ENCODE measurements around the gene KLC1.
"Not testable (repeated sequence)": the region's sequence is repeated elsewhere in the genome, so short reads cannot be mapped to it uniquely, and the experiment has no call there.

The KLC1 gene

DNA sequence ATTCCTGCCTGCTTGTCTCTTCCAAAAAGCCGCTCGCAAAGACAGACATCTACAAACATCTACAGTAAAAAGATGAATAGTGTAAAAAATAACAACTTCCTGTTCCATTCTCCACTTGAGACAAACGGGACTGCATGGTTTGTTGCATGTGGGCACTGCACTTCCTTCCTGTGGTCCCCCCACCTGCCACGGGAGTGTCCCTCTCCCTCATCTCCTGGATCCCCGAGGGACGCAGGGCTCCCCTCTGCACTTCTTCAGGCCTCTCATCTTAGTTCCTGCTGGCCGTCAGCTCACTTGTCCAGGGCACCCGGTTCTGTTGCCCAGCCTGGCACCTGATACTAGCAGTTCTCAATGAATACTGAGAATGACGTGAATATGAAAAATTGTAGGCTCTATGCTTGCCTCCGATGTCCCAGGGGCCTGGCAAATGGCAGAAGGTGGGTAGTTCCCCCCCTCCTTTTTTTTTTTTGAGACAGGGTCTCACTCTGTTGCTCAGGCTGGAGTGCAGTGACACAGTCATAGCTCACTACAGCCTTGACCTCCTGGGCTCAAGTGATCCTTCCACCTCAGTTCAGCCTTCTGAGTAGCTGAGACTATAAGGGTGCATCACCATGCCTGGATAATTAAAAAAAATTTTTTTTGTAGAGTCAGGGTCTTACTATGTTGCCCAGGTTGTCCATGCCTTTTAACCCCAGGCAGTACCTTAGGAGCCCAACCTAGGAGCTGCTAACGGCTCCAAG lies 3.5 kb upstream of the KLC1 start:
- DNase-seq (ENCODE audit: low spot score) = no peak

GRCh38 chr14:103626146-103626850 lies 2.7 kb upstream of the KLC1 start:
- DNase-seq (ENCODE audit: low spot score) = no peak

- DNase-seq (ENCODE audit: low spot score) = no peak
Observed at GRCh38 chr14:103627073-103628025, 1.7 kb upstream of the KLC1 start.

DNA sequence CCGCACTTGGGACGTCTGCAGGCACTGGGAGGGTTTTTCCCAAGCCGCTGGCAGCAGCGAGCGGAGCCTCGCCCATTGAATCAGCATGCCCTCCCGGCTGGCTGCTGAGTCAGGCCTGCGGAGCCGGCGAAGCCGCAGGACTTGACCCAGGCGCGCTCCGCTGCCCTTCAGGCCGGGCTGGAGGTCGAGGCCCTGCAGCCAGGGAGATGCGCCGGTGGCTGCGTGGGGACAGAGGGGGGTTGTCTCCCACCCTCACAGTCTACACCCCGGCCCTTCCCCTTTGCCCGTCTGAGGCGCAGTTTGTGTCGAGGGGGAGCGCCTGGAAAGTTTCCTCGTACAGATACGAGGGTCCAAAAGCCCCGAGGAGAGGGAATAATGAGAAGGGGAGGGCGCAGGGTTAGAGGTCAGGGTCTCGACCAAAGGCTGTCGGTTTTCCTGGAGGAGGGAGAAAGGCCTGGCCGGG lies 759 bp upstream of the KLC1 start:
- peak; percentile 84 for DNase-seq (ENCODE audit: low spot score)

DNA sequence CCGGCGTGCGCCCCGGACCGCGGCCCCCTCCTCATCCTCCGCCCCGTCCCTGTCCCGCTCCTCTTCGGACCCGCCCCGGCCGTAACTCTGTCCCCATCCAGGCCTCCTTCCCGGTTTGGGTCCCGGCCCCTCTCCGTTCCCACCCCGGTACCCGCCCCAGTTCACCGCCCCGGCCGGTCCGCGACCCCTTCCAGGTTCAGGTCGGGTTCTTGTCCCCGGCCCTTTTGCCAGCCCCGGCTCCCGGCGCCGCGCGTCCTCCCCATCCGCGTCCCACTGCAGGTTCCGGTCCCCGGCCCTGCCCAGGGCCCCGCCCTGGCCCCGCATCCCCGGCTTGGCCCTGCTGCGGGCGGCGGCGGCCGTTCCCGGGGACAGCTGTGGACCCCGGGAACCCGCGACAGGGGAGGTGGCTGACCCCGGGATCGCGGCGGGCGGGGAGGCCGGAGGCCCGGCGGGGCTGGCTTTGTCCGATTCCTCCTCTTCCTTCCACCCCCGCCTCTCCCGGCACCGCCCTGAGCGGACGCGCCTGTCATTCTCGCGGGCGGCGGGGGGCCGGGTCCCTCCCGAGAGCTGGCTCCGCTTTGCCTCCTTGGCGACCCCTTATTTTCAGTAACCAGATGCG lies 601 bp downstream of the KLC1 start:
- DNase-seq (ENCODE audit: low spot score) = peak; percentile 66

DNA sequence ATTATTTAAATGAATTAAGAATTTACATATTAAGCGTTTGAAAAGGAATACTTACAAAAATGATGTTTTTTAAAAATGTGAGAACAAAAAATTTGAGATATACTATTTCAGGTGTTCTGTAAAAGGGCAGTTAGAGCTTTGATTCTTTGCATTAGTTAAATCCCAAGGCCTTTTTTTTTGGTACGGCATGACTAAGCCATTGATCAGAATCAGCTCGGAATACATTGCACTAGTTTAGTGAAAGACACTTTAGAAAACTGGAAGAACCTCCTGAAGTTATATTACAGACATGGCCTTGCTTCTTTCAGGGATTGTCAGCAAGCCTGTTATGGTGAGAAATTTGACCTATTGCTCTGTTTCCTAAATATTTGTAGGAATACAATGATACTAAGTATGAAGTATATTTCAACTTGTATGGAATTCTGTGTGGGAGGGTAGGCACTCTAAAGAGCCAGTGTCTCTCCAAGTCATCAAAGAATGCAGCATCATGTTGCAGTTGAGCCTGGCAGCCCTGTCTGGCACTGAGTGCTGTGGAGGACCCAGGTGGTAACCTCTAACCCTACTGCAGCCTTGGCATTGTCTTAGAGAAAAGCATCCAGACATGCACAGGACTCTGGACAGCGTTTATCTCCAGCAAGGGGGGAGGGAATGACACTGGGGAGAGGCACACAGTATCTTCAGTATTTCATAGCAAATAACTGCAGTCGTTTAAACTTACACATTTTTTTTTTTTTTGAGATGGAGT lies 1.5 kb downstream of the KLC1 start:
- no peak for DNase-seq (ENCODE audit: low spot score)

GRCh38 chr14:103633391-103633790 lies 4.4 kb downstream of the KLC1 start:
- DNase-seq (ENCODE audit: low spot score) = no peak

GRCh38 chr14:103634156-103634555 lies 5.1 kb downstream of the KLC1 start:
- no peak for DNase-seq (ENCODE audit: low spot score)

DNA sequence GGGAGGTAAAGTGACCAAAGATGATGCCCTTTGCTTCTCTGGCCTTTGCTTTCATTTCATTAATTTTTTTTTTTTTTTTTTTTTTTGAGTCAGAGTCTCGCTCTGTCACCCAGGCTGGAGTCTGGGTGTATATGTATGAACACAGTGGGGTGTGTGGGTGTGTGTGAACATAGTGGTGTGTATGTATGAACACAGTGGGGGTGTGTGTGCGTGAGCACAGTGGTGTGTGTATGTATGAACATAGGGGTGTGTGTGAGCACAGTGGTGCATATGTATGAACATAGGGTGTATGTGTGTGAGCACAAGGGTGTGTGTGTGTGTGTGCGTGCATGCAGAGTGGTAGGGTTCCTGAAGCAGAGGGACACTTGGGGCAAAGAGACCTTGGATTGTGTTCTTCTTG lies 9.6 kb downstream of the KLC1 start:
- DNase-seq (ENCODE audit: low spot score) = no peak

DNA sequence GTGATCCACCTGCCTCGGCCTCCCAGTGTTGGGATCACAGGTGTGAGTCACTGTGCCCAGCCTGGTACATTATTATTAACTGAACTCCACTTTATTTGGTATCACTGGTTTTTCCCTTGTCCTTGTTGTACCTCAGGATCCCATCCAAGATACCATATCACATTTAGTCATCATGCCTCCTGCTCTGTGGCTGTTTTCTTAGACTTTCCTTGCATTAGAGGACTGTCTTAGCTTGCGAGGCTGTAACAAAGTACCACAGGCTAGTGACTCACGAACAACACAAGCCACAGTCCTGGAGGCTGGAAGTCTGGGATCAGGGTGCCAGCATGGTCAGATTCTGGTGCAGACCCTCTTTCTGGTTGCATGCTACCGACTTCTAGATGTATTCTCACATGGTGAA lies 12.2 kb downstream of the KLC1 start:
- DNase-seq (ENCODE audit: low spot score) = peak; percentile 49

GRCh38 chr14:103646189-103646588 lies 17.2 kb downstream of the KLC1 start:
- DNase-seq (ENCODE audit: low spot score) = no peak

- DNase-seq (ENCODE audit: low spot score) = no peak
Observed at GRCh38 chr14:103649001-103649400, 20.0 kb downstream of the KLC1 start.

GRCh38 chr14:103650213-103650612 lies 21.2 kb downstream of the KLC1 start:
- no peak for DNase-seq (ENCODE audit: low spot score)

DNA sequence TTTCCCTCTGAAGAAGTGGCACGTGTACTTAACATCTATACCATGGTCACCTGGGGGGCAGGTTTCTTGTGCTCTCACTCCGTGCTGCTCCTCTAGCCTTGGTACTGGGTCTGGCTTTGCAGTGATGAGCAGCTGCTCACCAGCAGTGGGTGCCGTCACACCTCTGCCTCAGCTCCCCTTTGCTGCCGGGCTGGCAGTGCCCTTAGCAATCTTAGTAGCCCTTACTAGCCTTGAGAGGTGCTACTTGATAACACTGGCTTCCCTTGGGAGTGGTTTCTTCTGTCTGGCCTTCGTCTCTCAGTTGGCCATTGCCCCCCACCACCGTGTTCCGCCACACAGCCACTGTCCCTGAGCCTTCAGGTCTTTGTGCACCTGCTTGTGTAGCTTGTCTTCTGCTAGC lies 22.6 kb downstream of the KLC1 start:
- DNase-seq (ENCODE audit: low spot score) = no peak

- no peak for DNase-seq (ENCODE audit: low spot score)
Observed at GRCh38 chr14:103652806-103653205, 23.8 kb downstream of the KLC1 start.

- not testable (repeated sequence) for DNase-seq (ENCODE audit: low spot score)
Observed at GRCh38 chr14:103653336-103653735, 24.3 kb downstream of the KLC1 start.

DNA sequence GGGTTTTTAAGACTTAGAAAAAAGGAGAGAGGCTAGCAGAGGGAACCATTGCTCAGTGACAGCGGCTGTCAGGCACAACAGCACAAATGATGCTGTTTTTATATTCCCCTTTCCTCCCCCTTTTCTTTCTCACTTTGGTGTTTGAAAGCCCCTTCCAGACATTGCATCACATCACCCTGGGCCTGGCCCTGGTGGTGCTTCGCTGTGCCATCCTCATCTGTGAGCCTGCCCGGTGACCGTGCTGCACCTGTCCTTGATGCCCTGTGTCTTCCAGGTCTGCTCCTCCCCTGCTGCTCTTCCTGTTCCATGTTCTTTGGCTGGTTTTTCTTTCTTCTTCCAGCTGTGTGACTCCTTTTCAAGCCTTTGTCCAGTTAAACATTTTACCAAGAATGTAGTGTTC lies 24.8 kb downstream of the KLC1 start:
- DNase-seq (ENCODE audit: low spot score) = no peak

GRCh38 chr14:103654619-103655018 lies 25.6 kb downstream of the KLC1 start:
- no peak for DNase-seq (ENCODE audit: low spot score)

DNA sequence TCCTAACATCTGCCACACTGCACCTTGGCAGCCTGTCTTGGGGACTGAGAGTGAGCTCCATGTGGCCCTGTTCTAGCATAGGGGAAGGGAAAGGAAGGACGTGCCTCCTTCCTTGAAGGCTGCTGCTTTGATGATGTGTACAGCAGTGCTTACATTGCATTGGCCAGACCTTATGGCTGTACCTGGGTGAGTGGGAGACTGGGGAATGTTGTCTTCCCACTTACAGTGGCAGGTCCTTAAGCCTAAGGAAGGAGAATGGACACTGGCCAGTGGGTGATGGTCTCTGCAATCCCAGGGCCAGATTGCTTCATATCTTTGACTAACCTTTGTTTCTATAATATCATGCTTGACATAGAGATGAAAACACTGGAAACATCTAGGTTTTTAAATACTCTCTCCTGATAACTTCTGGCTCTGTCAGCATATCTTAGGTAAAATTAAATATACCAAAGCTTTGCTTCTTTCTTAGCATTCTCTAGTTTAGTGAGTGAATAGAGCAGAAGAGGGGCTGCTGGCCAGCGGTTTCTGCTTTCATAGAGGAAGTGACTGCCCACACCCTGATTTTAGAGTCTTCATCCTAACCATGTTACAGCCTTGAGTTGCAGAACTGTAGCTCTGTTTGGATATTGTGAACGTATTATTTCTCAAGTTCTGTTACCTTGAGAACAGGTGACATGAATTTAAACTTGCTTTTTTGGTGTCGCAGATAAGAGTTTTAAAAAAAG lies 27.2 kb downstream of the KLC1 start:
- no peak for DNase-seq (ENCODE audit: low spot score)

DNA sequence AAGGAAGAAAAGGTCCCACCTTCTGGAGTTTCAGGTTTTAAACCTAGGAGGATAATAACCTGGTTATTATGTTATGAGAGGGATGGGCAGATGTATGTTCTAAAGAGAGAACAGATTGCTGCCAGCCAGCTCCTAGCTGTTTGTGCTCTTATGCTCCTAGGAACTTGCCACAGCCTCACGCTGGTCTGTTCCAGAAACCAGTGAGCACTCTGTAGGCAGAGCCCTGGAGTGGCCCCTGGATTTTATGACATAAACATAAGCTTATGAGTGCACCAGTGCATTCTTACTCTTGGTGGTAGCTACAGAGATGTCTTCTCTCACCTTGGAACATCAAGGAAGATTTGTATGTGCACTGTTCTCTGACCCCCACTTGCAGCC lies 27.7 kb downstream of the KLC1 start:
- DNase-seq (ENCODE audit: low spot score) = no peak

DNA sequence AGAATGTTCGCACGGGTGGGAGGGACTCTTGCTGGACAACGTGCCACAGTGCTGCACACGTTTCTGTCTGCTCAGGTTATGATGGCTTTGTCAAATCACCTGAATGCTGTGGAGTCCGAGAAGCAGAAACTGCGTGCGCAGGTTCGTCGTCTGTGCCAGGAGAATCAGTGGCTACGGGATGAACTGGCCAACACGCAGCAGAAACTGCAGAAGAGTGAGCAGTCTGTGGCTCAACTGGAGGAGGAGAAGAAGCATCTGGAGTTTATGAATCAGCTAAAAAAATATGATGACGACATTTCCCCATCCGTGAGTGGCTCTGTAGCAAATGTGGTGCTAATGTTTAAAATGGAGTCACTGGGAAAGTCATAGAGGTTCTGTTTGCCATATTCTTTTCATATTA lies 28.5 kb downstream of the KLC1 start:
- DNase-seq (ENCODE audit: low spot score) = peak; percentile 76

Measured in AG08396 (cell line).